A673 (cell line): ENCODE results near the gene COL1A1.

Experiments
- EZH2 ChIP-seq: fragments of 200-600 bp; sonication (generic); IDR thresholded peaks from 2 replicates; pipeline ENCODE4 v1.6.1; 2017; ENCODE audit warnings: borderline replicate concordance, low read depth, mild to moderate bottlenecking, mixed read lengths, antibody characterized with exemption, low read length; ENCODE audit not compliant: poor library complexity, severe bottlenecking
- TF ChIP-seq, protein P1 (sequence below): fragments of 300-800, 200-600 bp; sonication (generic); conservative IDR thresholded peaks from 2 replicates; pipeline ENCODE4 v1.5.1; 2017; ENCODE audit warnings: low read depth, mild to moderate bottlenecking, antibody characterized with exemption, low read length, moderate library complexity, mixed read lengths

DNA sequence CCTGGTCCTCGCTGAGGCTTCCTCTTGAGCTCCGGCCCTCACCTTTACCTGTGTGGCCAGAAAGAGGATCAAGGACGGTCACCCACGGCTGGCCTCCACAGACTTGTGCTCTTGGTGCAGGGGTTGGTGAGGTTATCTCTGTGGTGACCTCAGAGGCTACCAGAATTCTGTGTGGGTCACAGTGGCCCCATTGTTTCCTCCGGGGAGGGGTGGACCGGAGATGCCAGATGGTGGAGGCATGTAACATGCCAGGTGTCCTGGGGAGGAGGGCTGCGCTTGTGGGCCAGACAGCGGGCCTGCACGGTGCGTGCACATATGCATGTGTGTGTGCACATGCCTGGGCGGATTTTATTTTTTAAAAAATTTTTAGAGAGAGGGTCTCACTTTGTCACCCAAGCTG is 29.3 kb downstream of the COL1A1 start:
- TF ChIP-seq, protein P1, sequence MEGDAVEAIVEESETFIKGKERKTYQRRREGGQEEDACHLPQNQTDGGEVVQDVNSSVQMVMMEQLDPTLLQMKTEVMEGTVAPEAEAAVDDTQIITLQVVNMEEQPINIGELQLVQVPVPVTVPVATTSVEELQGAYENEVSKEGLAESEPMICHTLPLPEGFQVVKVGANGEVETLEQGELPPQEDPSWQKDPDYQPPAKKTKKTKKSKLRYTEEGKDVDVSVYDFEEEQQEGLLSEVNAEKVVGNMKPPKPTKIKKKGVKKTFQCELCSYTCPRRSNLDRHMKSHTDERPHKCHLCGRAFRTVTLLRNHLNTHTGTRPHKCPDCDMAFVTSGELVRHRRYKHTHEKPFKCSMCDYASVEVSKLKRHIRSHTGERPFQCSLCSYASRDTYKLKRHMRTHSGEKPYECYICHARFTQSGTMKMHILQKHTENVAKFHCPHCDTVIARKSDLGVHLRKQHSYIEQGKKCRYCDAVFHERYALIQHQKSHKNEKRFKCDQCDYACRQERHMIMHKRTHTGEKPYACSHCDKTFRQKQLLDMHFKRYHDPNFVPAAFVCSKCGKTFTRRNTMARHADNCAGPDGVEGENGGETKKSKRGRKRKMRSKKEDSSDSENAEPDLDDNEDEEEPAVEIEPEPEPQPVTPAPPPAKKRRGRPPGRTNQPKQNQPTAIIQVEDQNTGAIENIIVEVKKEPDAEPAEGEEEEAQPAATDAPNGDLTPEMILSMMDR, result no peak
- no peak for TF ChIP-seq EZH2
